Sigmoid colon (tissue), 4 donors: ENCODE results near the gene PLXNB1.

Source experiments
- CTCF ChIP-seq, 4 experiments: fragments of 450-650 bp in 3 of 4; fragments of 200-600 bp in 1 of 4; IDR thresholded peaks; one replicate each; pipeline ENCODE4 v1.5.1; 2016 to 2019; ENCODE audit warnings: antibody characterized with exemption in 4 of 4, mild to moderate bottlenecking in 3 of 4, moderate library complexity in 2 of 4
- POLR2A ChIP-seq, 2 donors: fragments of 450-650 bp; IDR thresholded peaks; one replicate each; pipeline ENCODE4 v1.6.1; 2016; ENCODE audit warnings: antibody characterized with exemption in 2 of 2, mild to moderate bottlenecking in 2 of 2, moderate library complexity in 2 of 2
- POLR2AphosphoS5 ChIP-seq, 4 donors: sonication (generic); formaldehyde crosslinking; IDR thresholded peaks; one replicate each; pipeline ENCODE4 v1.6.1; 2017; ENCODE audit warnings: antibody characterized with exemption in 4 of 4

GRCh38 chr3:48478626-48479555 is 49.0 kb upstream of the PLXNB1 start:
- no peak for TF ChIP-seq CTCF (IDR thresholded peaks at IDR 0.05)
- no peak for TF ChIP-seq POLR2A (IDR thresholded peaks at IDR 0.05)
- TF ChIP-seq POLR2AphosphoS5 (IDR thresholded peaks at IDR 0.05): no peak
